ENCODE results near the gene FRY. TPM values are rescaled to one million over a fixed set of nuclear protein-coding genes. Genes with fewer than 3 reads are reported as not detected.

The FRY gene
- total and polyA plus RNA-seq, 10 of the 15 experiments (the other 5 are each of a cell fraction or from before 2014, with no cell fraction given), result 0.18 to 1.4 (median 0.30) TPM

GRCh38 chr13:32105653-32106313 lies 74.2 kb downstream of the FRY start:
- RAD21 ChIA-PET (ENCODE audit: unreplicated experiment), result no interaction called here
- BruUV-seq (replicated peaks), result no TSS peak
- DNase-seq (ENCODE audit: low read depth, low spot score) (no peak), FAIRE-seq (no peak), ATAC-seq (no peak)
- Histone ChIP-seq H3K27me3 (replicated peaks in 1 of 2; ENCODE audit: control insufficient read depth in 2 of 2, insufficient read depth in 2 of 2, low read length in 1 of 2) (no peaks in the 10 kb centered on the region), H3K9me3 (replicated peaks; ENCODE audit: control insufficient read depth, insufficient read depth, low read length) (no peaks in the 10 kb centered on the region), H3K9ac (ENCODE audit: control insufficient read depth, insufficient read depth, low read length) (no peak overlapping the region), H3K79me2 (ENCODE audit: control insufficient read depth, insufficient read depth, low read length) (no peaks in the 10 kb centered on the region), H4K20me1 (ENCODE audit: control insufficient read depth, insufficient read depth) (no peaks in the 10 kb centered on the region), H3K4me1 (ENCODE audit: control insufficient read depth, insufficient read depth, low read length) (no peaks in the 10 kb centered on the region), H3K4me3 (no peak overlapping the region), H3K27ac (ENCODE audit: control insufficient read depth, insufficient read depth) (no peak overlapping the region), H3K4me2 (ENCODE audit: control insufficient read depth, insufficient read depth) (no peak overlapping the region), H3K36me3 (ENCODE audit: control insufficient read depth in 2 of 2, insufficient read depth in 2 of 2, low read length in 1 of 2) (no peaks in the 10 kb centered on the region), H2AFZ (ENCODE audit: control insufficient read depth, low read depth, low read length) (no peak overlapping the region)
- no peak for TF ChIP-seq POLR2A (IDR thresholded peaks at IDR 0.05; ENCODE audit: low read depth, low read length)
- TF ChIP-seq POLR2AphosphoS2 (IDR thresholded peaks at IDR 0.05; ENCODE audit: low read depth, low read length), result no peak
- TF ChIP-seq BRCA1 (IDR thresholded peaks at IDR 0.05; ENCODE audit: low read depth, low read length), result no peak
- CTCF ChIA-PET, result no interaction called here
- intact Hi-C loops (cut with micrococcal nuclease; ENCODE audit: unreplicated experiment), result no loop called here
- SMC1A ChIA-PET (ENCODE audit: uncharacterized antibody, unreplicated experiment), result interaction anchor here (0.9 to 1.5 kb wide), 2 partner anchors 73 to 86 kb away, joined by 3 to 4 read pairs; no protein-coding TSS in a partner anchor
- POLR2A ChIA-PET, result no interaction called here
- in situ Hi-C loops (cut with MboI), result no loop called here

GRCh38 chr13:32107474-32107873 lies 75.9 kb downstream of the FRY start:
- no peaks in the 10 kb centered on the region for H4K20me1 ChIP-seq (ENCODE audit: control insufficient read depth, insufficient read depth)
- H3K4me2 ChIP-seq (ENCODE audit: control insufficient read depth, insufficient read depth), result no peak overlapping the region
- 35% methylated on average over 4 of the region's 4 CpGs for WGBS (ENCODE audit: insufficient coverage, insufficient replicate concordance, low lambda C conversion rate, missing lambda C conversion rate)
- no peak overlapping the region for H3K27ac ChIP-seq (ENCODE audit: control insufficient read depth, insufficient read depth)
- ATAC-seq (no peak), DNase-seq (ENCODE audit: low read depth, low spot score) (no peak), FAIRE-seq (no peak)
- H3K9ac ChIP-seq (ENCODE audit: control insufficient read depth, insufficient read depth, low read length), result no peak overlapping the region
- no peaks in the 10 kb centered on the region for H3K36me3 ChIP-seq (ENCODE audit: control insufficient read depth in 2 of 2, insufficient read depth in 2 of 2, low read length in 1 of 2)
- no TSS peak for BruUV-seq (replicated peaks)
- TF ChIP-seq RELA (IDR thresholded peaks at IDR 0.05; ENCODE audit: borderline replicate concordance, partially characterized antibody) (no peak), ESRRA (IDR thresholded peaks at IDR 0.05; ENCODE audit: low read length) (no peak), CHD4 (IDR thresholded peaks at IDR 0.05) (no peak), WRNIP1 (IDR thresholded peaks at IDR 0.05; ENCODE audit: borderline replicate concordance, low read depth, low read length) (no peak), BHLHE40 (IDR thresholded peaks at IDR 0.05; ENCODE audit: borderline replicate concordance in 1 of 2, low read depth in 2 of 2, low read length in 1 of 2) (no peak), POLR2A (IDR thresholded peaks at IDR 0.05; ENCODE audit: low read depth, low read length) (no peak), SMAD1 (IDR thresholded peaks at IDR 0.05; ENCODE audit: low read depth, partially characterized antibody) (no peak), ETV6 (conservative IDR thresholded peaks at IDR 0.05 in 1 of 2, IDR thresholded peaks at IDR 0.05 in 1 of 2; ENCODE audit: borderline replicate concordance in 1 of 2, low read depth in 1 of 2) (no peak), PML (IDR thresholded peaks at IDR 0.05; ENCODE audit: low read length) (no peak), NR2C1 (IDR thresholded peaks at IDR 0.05) (no peak)
- RAD21 ChIA-PET (ENCODE audit: unreplicated experiment), result no interaction called here
- intact Hi-C loops (cut with micrococcal nuclease; ENCODE audit: unreplicated experiment), result no loop called here
- no peak overlapping the region for H3K4me3 ChIP-seq
- POLR2A ChIA-PET, result no interaction called here
- H3K79me2 ChIP-seq (ENCODE audit: control insufficient read depth, insufficient read depth, low read length), result no peaks in the 10 kb centered on the region
- SMC1A ChIA-PET (ENCODE audit: uncharacterized antibody, unreplicated experiment), result interaction anchor here (1.5 kb wide), 2 partner anchors 10 to 75 kb away, joined by 3 to 4 read pairs; no protein-coding TSS in a partner anchor
- no peaks in the 10 kb centered on the region for H3K9me3 ChIP-seq (replicated peaks; ENCODE audit: control insufficient read depth, insufficient read depth, low read length)
- CTCF ChIA-PET, result no interaction called here
- H3K27me3 ChIP-seq (replicated peaks in 1 of 2; ENCODE audit: control insufficient read depth in 2 of 2, insufficient read depth in 2 of 2, low read length in 1 of 2), result no peaks in the 10 kb centered on the region
- no peak overlapping the region for H2AFZ ChIP-seq (ENCODE audit: control insufficient read depth, low read depth, low read length)
- in situ Hi-C loops (cut with MboI), result no loop called here
- H3K4me1 ChIP-seq (ENCODE audit: control insufficient read depth, insufficient read depth, low read length), result no peaks in the 10 kb centered on the region
